ENCODE measurements around the gene STARD7. TPM values are rescaled to one million over a fixed set of nuclear protein-coding genes. Genes with fewer than 3 reads are reported as not detected.

Gene STARD7
- total and polyA plus RNA-seq, 2 of the 13 experiments (the other 11 are each of a cell fraction or from before 2014, with no cell fraction given) = 88.2 to 300 TPM

DNA sequence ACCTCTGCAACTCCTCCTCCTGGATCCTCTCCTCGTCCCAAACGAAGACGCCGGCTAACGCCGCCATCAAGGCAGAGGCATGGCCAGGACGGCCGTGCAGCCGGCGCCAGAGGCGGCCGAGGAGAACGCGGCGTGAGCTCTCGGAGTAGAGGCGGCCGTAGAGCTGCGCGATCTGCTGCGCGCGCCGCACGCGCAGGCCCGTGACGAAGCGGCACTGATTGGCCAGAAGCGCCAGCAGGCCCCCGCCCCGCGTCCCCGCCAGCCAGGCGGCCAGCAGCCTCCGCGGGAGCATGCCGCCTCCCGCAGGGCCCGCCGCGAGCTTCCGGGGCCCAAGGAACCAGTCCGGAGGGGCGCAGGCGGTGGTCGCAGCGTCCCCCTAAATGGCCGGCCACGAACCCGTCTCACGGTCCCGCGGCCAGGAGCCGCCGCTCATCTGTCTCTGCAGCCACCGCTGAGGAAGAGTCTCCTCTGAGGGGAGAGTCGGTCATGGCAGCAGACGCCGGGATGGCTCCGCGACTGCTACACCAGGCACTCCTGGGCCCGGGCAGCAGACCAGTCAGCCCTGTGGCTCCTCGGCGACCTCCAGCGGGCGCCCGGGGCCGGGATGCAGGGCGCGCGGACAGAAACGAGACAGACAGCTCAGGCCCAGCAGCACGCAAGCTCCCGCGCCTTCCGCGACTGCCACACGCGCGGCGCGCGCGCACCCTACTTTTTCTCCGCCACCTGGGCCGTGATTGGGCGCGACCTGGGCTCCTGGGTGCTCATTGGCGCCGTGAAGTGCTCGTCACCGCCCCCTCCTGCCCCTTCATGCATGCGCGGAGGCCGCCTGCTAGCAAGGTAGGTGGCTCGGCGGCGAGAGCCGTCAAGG, at the start of gene STARD7 (continued):
- TF ChIP-seq PRPF4 (IDR thresholded peaks at IDR 0.05; ENCODE audit: low read depth, low read length, poor library complexity, severe bottlenecking) = no peak
- TF ChIP-seq ZNF790 (CRISPR knock-in tag; IDR thresholded peaks at IDR 0.05; ENCODE audit: borderline replicate concordance) = peak; percentile 61; the same call in 1 of the 2 replicates
- TF ChIP-seq REL (CRISPR knock-in tag; conservative IDR thresholded peaks at IDR 0.05) = peak; percentile 88; the same call in 1 of the 2 replicates
- no peak for TF ChIP-seq NFKBIZ (CRISPR knock-in tag; IDR thresholded peaks at IDR 0.05)
- TF ChIP-seq ZNF326 (CRISPR knock-in tag; IDR thresholded peaks at IDR 0.05; ENCODE audit: borderline replicate concordance) = no peak
- peak; percentile 93 for TF ChIP-seq SP4 (CRISPR knock-in tag; IDR thresholded peaks at IDR 0.05)
- no peak; the same call in none of the 2 replicates for TF ChIP-seq ZNF552 (CRISPR knock-in tag; IDR thresholded peaks at IDR 0.05; ENCODE audit: borderline replicate concordance)
- no peak for TF ChIP-seq HOXA5 (CRISPR knock-in tag; IDR thresholded peaks at IDR 0.05)
- TF ChIP-seq ZNF264 (CRISPR knock-in tag; IDR thresholded peaks at IDR 0.05) = 0 out of 2 replicates have a peak, but pooled peaks have one; percentile 63
- TF ChIP-seq, protein P1, sequence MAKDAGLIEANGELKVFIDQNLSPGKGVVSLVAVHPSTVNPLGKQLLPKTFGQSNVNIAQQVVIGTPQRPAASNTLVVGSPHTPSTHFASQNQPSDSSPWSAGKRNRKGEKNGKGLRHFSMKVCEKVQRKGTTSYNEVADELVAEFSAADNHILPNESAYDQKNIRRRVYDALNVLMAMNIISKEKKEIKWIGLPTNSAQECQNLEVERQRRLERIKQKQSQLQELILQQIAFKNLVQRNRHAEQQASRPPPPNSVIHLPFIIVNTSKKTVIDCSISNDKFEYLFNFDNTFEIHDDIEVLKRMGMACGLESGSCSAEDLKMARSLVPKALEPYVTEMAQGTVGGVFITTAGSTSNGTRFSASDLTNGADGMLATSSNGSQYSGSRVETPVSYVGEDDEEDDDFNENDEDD (CRISPR knock-in tag; IDR thresholded peaks at IDR 0.05; ENCODE audit: borderline replicate concordance) = peak; percentile 88
- peak; percentile 12 for TF ChIP-seq ZFP36 (IDR thresholded peaks at IDR 0.05; ENCODE audit: borderline replicate concordance, low read depth, low read length, partially characterized antibody)
- TF ChIP-seq KDM6A (CRISPR knock-in tag; IDR thresholded peaks at IDR 0.05; ENCODE audit: low read depth) = no peak
- TF ChIP-seq, protein P2, sequence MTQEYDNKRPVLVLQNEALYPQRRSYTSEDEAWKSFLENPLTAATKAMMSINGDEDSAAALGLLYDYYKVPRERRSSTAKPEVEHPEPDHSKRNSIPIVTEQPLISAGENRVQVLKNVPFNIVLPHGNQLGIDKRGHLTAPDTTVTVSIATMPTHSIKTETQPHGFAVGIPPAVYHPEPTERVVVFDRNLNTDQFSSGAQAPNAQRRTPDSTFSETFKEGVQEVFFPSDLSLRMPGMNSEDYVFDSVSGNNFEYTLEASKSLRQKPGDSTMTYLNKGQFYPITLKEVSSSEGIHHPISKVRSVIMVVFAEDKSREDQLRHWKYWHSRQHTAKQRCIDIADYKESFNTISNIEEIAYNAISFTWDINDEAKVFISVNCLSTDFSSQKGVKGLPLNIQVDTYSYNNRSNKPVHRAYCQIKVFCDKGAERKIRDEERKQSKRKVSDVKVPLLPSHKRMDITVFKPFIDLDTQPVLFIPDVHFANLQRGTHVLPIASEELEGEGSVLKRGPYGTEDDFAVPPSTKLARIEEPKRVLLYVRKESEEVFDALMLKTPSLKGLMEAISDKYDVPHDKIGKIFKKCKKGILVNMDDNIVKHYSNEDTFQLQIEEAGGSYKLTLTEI (CRISPR knock-in tag; conservative IDR thresholded peaks at IDR 0.05) = no peak
- TF ChIP-seq ZNF761 (CRISPR knock-in tag; conservative IDR thresholded peaks at IDR 0.05) = peak; percentile 90
- TF ChIP-seq, protein P3, sequence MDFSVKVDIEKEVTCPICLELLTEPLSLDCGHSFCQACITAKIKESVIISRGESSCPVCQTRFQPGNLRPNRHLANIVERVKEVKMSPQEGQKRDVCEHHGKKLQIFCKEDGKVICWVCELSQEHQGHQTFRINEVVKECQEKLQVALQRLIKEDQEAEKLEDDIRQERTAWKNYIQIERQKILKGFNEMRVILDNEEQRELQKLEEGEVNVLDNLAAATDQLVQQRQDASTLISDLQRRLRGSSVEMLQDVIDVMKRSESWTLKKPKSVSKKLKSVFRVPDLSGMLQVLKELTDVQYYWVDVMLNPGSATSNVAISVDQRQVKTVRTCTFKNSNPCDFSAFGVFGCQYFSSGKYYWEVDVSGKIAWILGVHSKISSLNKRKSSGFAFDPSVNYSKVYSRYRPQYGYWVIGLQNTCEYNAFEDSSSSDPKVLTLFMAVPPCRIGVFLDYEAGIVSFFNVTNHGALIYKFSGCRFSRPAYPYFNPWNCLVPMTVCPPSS (IDR thresholded peaks at IDR 0.05) = no peak
- TF ChIP-seq, protein P4, sequence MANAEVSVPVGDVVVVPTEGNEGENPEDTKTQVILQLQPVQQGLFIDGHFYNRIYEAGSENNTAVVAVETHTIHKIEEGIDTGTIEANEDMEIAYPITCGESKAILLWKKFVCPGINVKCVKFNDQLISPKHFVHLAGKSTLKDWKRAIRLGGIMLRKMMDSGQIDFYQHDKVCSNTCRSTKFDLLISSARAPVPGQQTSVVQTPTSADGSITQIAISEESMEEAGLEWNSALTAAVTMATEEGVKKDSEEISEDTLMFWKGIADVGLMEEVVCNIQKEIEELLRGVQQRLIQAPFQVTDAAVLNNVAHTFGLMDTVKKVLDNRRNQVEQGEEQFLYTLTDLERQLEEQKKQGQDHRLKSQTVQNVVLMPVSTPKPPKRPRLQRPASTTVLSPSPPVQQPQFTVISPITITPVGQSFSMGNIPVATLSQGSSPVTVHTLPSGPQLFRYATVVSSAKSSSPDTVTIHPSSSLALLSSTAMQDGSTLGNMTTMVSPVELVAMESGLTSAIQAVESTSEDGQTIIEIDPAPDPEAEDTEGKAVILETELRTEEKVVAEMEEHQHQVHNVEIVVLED (CRISPR knock-in tag; IDR thresholded peaks at IDR 0.05; ENCODE audit: borderline replicate concordance) = peak; percentile 91
- peak; percentile 54 for TF ChIP-seq BRD4 (CRISPR knock-in tag; IDR thresholded peaks at IDR 0.05)
- TF ChIP-seq, protein P5, sequence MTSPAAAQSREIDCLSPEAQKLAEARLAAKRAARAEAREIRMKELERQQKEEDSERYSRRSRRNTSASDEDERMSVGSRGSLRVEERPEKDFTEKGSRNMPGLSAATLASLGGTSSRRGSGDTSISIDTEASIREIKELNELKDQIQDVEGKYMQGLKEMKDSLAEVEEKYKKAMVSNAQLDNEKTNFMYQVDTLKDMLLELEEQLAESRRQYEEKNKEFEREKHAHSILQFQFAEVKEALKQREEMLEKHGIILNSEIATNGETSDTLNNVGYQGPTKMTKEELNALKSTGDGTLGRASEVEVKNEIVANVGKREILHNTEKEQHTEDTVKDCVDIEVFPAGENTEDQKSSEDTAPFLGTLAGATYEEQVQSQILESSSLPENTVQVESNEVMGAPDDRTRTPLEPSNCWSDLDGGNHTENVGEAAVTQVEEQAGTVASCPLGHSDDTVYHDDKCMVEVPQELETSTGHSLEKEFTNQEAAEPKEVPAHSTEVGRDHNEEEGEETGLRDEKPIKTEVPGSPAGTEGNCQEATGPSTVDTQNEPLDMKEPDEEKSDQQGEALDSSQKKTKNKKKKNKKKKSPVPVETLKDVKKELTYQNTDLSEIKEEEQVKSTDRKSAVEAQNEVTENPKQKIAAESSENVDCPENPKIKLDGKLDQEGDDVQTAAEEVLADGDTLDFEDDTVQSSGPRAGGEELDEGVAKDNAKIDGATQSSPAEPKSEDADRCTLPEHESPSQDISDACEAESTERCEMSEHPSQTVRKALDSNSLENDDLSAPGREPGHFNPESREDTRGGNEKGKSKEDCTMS (CRISPR knock-in tag; conservative IDR thresholded peaks at IDR 0.05) = no peak
- no peak for TF ChIP-seq ZFAT (CRISPR knock-in tag; conservative IDR thresholded peaks at IDR 0.05)
- TF ChIP-seq KLF6 (CRISPR knock-in tag; IDR thresholded peaks at IDR 0.05) = peak; percentile 58; the same call in 1 of the 2 replicates
- TF ChIP-seq ZSCAN25 (CRISPR knock-in tag; IDR thresholded peaks at IDR 0.05) = peak; percentile 84
